ENCODE results near the gene LYAR. TPM values are rescaled to one million over a fixed set of nuclear protein-coding genes. Genes with fewer than 3 reads are reported as not detected.

The LYAR gene
- total and polyA plus RNA-seq, 2 of the 13 experiments (the other 11 are each of a cell fraction or from before 2014, with no cell fraction given): 7.8 to 94.2 TPM

DNA sequence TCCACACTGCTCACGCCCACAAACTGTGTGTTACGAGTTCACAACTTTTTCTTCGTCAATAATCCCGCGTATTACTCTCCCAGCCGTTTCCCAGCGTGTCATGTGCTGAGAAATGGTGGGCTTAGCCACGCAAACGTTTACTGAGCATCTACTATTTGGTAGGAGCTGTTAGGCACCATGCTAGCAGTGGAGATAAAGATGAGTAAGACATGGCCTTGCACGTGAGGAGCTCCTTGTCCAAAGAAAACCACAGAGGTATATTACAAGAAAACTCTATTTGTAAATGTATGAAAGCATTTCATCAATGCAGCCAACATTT, 41.1 kb downstream of the LYAR start (continued):
- TF ChIP-seq, protein P1, sequence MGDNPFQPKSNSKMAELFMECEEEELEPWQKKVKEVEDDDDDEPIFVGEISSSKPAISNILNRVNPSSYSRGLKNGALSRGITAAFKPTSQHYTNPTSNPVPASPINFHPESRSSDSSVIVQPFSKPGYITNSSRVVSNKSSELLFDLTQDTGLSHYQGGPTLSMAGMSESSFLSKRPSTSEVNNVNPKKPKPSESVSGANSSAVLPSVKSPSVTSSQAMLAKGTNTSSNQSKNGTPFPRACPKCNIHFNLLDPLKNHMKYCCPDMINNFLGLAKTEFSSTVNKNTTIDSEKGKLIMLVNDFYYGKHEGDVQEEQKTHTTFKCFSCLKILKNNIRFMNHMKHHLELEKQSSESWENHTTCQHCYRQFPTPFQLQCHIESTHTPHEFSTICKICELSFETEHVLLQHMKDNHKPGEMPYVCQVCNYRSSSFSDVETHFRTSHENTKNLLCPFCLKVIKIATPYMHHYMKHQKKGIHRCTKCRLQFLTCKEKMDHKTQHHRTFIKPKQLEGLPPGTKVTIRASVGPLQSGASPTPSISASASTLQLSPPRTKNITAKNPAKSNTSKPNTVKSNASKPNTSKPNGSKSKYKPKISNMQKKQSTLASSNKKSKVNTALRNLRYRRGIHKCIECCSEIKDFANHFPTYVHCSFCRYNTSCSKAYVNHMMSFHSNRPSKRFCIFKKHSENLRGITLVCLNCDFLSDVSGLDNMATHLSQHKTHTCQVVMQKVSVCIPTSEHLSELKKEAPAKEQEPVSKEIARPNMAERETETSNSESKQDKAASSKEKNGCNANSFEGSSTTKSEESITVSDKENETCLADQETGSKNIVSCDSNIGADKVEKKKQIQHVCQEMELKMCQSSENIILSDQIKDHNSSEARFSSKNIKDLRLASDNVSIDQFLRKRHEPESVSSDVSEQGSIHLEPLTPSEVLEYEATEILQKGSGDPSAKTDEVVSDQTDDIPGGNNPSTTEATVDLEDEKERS (CRISPR knock-in tag; IDR thresholded peaks at IDR 0.05): peak; percentile 31; the same call in 1 of the 2 replicates
- TF ChIP-seq NFRKB (IDR thresholded peaks at IDR 0.05): no peak
- TF ChIP-seq STAG1 (CRISPR knock-in tag; IDR thresholded peaks at IDR 0.05): no peak
- no peak for TF ChIP-seq KLF15 (CRISPR knock-in tag; IDR thresholded peaks at IDR 0.05; ENCODE audit: borderline replicate concordance)
- TF ChIP-seq CCDC6 (CRISPR knock-in tag; IDR thresholded peaks at IDR 0.05): no peak
- peak; percentile 10 for TF ChIP-seq ZNF781 (CRISPR knock-in tag; IDR thresholded peaks at IDR 0.05; ENCODE audit: borderline replicate concordance, not compliant biosample characterization)
- TF ChIP-seq, protein P2, sequence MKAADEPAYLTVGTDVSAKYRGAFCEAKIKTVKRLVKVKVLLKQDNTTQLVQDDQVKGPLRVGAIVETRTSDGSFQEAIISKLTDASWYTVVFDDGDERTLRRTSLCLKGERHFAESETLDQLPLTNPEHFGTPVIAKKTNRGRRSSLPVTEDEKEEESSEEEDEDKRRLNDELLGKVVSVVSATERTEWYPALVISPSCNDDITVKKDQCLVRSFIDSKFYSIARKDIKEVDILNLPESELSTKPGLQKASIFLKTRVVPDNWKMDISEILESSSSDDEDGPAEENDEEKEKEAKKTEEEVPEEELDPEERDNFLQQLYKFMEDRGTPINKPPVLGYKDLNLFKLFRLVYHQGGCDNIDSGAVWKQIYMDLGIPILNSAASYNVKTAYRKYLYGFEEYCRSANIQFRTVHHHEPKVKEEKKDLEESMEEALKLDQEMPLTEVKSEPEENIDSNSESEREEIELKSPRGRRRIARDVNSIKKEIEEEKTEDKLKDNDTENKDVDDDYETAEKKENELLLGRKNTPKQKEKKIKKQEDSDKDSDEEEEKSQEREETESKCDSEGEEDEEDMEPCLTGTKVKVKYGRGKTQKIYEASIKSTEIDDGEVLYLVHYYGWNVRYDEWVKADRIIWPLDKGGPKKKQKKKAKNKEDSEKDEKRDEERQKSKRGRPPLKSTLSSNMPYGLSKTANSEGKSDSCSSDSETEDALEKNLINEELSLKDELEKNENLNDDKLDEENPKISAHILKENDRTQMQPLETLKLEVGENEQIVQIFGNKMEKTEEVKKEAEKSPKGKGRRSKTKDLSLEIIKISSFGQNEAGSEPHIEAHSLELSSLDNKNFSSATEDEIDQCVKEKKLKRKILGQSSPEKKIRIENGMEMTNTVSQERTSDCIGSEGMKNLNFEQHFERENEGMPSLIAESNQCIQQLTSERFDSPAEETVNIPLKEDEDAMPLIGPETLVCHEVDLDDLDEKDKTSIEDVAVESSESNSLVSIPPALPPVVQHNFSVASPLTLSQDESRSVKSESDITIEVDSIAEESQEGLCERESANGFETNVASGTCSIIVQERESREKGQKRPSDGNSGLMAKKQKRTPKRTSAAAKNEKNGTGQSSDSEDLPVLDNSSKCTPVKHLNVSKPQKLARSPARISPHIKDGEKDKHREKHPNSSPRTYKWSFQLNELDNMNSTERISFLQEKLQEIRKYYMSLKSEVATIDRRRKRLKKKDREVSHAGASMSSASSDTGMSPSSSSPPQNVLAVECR (CRISPR knock-in tag; IDR thresholded peaks at IDR 0.05; ENCODE audit: borderline replicate concordance): no peak
- no peak for TF ChIP-seq ZNF496 (CRISPR knock-in tag; IDR thresholded peaks at IDR 0.05; ENCODE audit: insufficient replicate concordance)
- TF ChIP-seq ZSCAN9 (CRISPR knock-in tag; IDR thresholded peaks at IDR 0.05; ENCODE audit: borderline replicate concordance): no peak
- no peak for TF ChIP-seq SRSF1 (optimal IDR thresholded peaks at IDR 0.05; ENCODE audit: low read depth, low read length)
- TF ChIP-seq TEAD2 (CRISPR knock-in tag; IDR thresholded peaks at IDR 0.05): no peak
- TF ChIP-seq, protein P3, sequence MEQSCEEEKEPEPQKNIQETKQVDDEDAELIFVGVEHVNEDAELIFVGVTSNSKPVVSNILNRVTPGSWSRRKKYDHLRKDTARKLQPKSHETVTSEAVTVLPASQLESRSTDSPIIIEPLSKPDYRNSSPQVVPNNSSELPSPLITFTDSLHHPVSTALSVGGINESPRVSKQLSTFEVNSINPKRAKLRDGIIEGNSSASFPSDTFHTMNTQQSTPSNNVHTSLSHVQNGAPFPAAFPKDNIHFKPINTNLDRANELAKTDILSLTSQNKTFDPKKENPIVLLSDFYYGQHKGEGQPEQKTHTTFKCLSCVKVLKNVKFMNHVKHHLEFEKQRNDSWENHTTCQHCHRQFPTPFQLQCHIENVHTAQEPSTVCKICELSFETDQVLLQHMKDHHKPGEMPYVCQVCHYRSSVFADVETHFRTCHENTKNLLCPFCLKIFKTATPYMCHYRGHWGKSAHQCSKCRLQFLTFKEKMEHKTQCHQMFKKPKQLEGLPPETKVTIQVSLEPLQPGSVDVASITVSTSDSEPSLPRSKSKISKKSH (CRISPR knock-in tag; IDR thresholded peaks at IDR 0.05; ENCODE audit: borderline replicate concordance): no peak
- TF ChIP-seq YEATS4 (CRISPR knock-in tag; IDR thresholded peaks at IDR 0.05; ENCODE audit: borderline replicate concordance): no peak
- 0 out of 2 replicates have a peak, but pooled peaks have one; percentile 7 for TF ChIP-seq MBD4 (IDR thresholded peaks at IDR 0.05; ENCODE audit: borderline replicate concordance, low read length)
- no peak for TF ChIP-seq TBX2 (CRISPR knock-in tag; IDR thresholded peaks at IDR 0.05; ENCODE audit: borderline replicate concordance)
- TF ChIP-seq, protein P4, sequence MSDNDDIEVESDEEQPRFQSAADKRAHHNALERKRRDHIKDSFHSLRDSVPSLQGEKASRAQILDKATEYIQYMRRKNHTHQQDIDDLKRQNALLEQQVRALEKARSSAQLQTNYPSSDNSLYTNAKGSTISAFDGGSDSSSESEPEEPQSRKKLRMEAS (IDR thresholded peaks at IDR 0.05): peak; percentile 23; the same call in 1 of the 2 replicates
- no peak for TF ChIP-seq RFXANK (CRISPR knock-in tag; IDR thresholded peaks at IDR 0.05)
- no peak for TF ChIP-seq ISX (CRISPR knock-in tag; conservative IDR thresholded peaks at IDR 0.05)
- no peak for TF ChIP-seq MTA3 (CRISPR knock-in tag; IDR thresholded peaks at IDR 0.05)
- no peak for TF ChIP-seq PCBP2 (optimal IDR thresholded peaks at IDR 0.05; ENCODE audit: low read depth, low read length, poor library complexity, severe bottlenecking)
- TF ChIP-seq FOXM1 (CRISPR knock-in tag; IDR thresholded peaks at IDR 0.05): no peak
- no peak for TF ChIP-seq MIER3 (CRISPR knock-in tag; IDR thresholded peaks at IDR 0.05; ENCODE audit: borderline replicate concordance)
- TF ChIP-seq CEBPG (CRISPR knock-in tag; IDR thresholded peaks at IDR 0.05): no peak
- no peak for TF ChIP-seq ZSCAN21 (CRISPR knock-in tag; IDR thresholded peaks at IDR 0.05; ENCODE audit: borderline replicate concordance)

All from HepG2 (cell line).